K562 (cell line): ENCODE data around the gene SNX30. TPM values are rescaled to one million over a fixed set of nuclear protein-coding genes. Genes with fewer than 3 reads are reported as not detected.

ENCODE experiments used
- ATAC-seq: fragments of 200-7000 bp; cut with Tn5 transposase; 3 replicates; pipeline ENCODE4 v1.9.1; 2020; ENCODE audit warnings: moderate library complexity
- BruUV-seq: library from RNA; stranded (reverse); fragments of 400-500 nt; replicated peaks from 2 replicates; lab custom pipeline; 2021; lab: Mats Ljungman, UMichigan
- CTCF ChIA-PET: fragments of 300-600 bp; formaldehyde crosslinking; extraction: SDS; loops from one replicate; lab custom pipeline; 2021; ENCODE audit warnings: low intra/inter-chr PET ratio; lab: Yijun Ruan, JAX
- POLR2A ChIA-PET: fragments of 300-600, 350-650 bp; sonication (Branson Sonifier 250); formaldehyde crosslinking; extraction: SDS; loops from one replicate; lab custom pipeline; 2021; ENCODE audit warnings: antibody characterized with exemption, inconsistent platforms; lab: Yijun Ruan, JAX
- DNase-seq, 4 experiments: peaks; one replicate each; pipeline versions ENCODE4 v3.0.0 to v3.0.0-alpha.2; 2011 to 2018; ENCODE audit warnings: low spot score in 3 of 4, mixed read lengths in 3 of 4; ENCODE audit errors: extremely low read depth in 1 of 4
- FAIRE-seq: peaks from 2 replicates; lab custom pipeline; 2011; peaks lifted over from hg19 to GRCh38; lab: Jason Lieb, UNC
- H2AFZ ChIP-seq: 2 replicates; pipeline ENCODE4 v1.6.0; 2011; ENCODE audit warnings: low read depth, low read length, control low read depth, inconsistent platforms
- H3K27ac ChIP-seq: fragments of 200-600 bp; 3 replicates; pipeline ENCODE4 v1.8.0; 2011; ENCODE audit warnings: low read depth, mild to moderate bottlenecking, control low read depth, inconsistent platforms, low read length, moderate library complexity, mixed read lengths; ENCODE audit errors: extremely low read depth
- H3K27me3 ChIP-seq, 2 experiments: fragments of 300-600 bp in 1 of 2; 2 replicates in 1 of 2; 3 replicates in 1 of 2; pipeline versions ENCODE4 v1.6.0 to v1.8.0; 2011; ENCODE audit warnings: inconsistent platforms in 2 of 2, low read length in 2 of 2, mild to moderate bottlenecking in 1 of 2, mixed read lengths in 1 of 2, moderate library complexity in 1 of 2; ENCODE audit not compliant: control insufficient read depth in 2 of 2, insufficient read depth in 2 of 2
- H3K36me3 ChIP-seq: fragments of 300-600 bp; 3 replicates; pipeline ENCODE4 v1.8.0; 2011; ENCODE audit warnings: mild to moderate bottlenecking, low read length, inconsistent platforms; ENCODE audit not compliant: control insufficient read depth, insufficient read depth
- H3K4me1 ChIP-seq, 2 experiments: fragments of 200-600 bp in 1 of 2; replicated peaks in 1 of 2; 2 replicates in 1 of 2; 3 replicates in 1 of 2; pipeline versions ENCODE4 v1.5.1 to v1.8.0; 2011; ENCODE audit warnings: inconsistent platforms in 2 of 2, low read length in 2 of 2, mild to moderate bottlenecking in 1 of 2, mixed read lengths in 1 of 2, moderate library complexity in 1 of 2; ENCODE audit not compliant: control insufficient read depth in 2 of 2, insufficient read depth in 2 of 2
- H3K4me2 ChIP-seq: 2 replicates; pipeline ENCODE4 v1.6.1; 2011; ENCODE audit warnings: low read length, control low read depth, inconsistent platforms, mixed read lengths; ENCODE audit not compliant: insufficient read depth
- H3K4me3 ChIP-seq: fragments of 200-600 bp; sonication (generic), shearing (Covaris generic); 2 replicates; pipeline ENCODE4 v1.5.1; 2016; ENCODE audit warnings: control low read depth, inconsistent platforms
- H3K79me2 ChIP-seq: fragments of 200-600 bp; 3 replicates; pipeline ENCODE4 v1.8.0; 2011; ENCODE audit warnings: low read length, inconsistent platforms; ENCODE audit not compliant: control insufficient read depth, insufficient read depth
- H3K9ac ChIP-seq, 2 experiments: 2 replicates each; pipeline versions ENCODE4 v1.6.0 to v1.6.1; 2011; ENCODE audit warnings: low read depth in 2 of 2, low read length in 2 of 2, control low read depth in 1 of 2, inconsistent platforms in 1 of 2, mild to moderate bottlenecking in 1 of 2, mixed read lengths in 1 of 2; ENCODE audit not compliant: insufficient read depth in 1 of 2
- H3K9me1 ChIP-seq: one replicate; pipeline ENCODE4 v1.6.0; 2011; ENCODE audit warnings: inconsistent platforms, mild to moderate bottlenecking, low read length, moderate library complexity; ENCODE audit not compliant: control insufficient read depth, insufficient read depth
- H3K9me3 ChIP-seq: replicated peaks from 2 replicates; pipeline ENCODE4 v1.5.1; 2011; ENCODE audit warnings: low read depth, low read length, inconsistent platforms; ENCODE audit not compliant: control insufficient read depth, insufficient read depth
- H4K20me1 ChIP-seq: replicated peaks from 2 replicates; pipeline ENCODE4 v1.6.1; 2011; ENCODE audit warnings: low read length, inconsistent platforms, mixed read lengths; ENCODE audit not compliant: control insufficient read depth, insufficient read depth
- CEBPG ChIP-seq, 3 experiments: fragments of 200-800 bp in 1 of 3; sonication (Bioruptor generic) in 1 of 3; sonication (generic) in 1 of 3; formaldehyde crosslinking in 1 of 3; IDR thresholded peaks in 2 of 3; conservative IDR thresholded peaks in 1 of 3; 2 replicates each; pipeline versions ENCODE4 v1.6.1 to v1.8.0; 2016 to 2022; ENCODE audit warnings: missing compliant biosample characterization in 2 of 3, missing genetic modification characterization in 2 of 3, mild to moderate bottlenecking in 1 of 3, missing genetic modification reagents in 1 of 3
- ELF1 ChIP-seq: fragments of 200-800 bp; sonication (Bioruptor generic); IDR thresholded peaks from 2 replicates; pipeline ENCODE4 v1.6.1; 2016; ENCODE audit warnings: missing genetic modification characterization, missing compliant biosample characterization
- MYC ChIP-seq, 2 experiments: fragments of 250-450 bp in 1 of 2; sonication (Bioruptor Pico) in 1 of 2; IDR thresholded peaks; 2 replicates each; pipeline versions ENCODE4 v1.5.1 to v1.6.1; 2012 to 2021; ENCODE audit warnings: low read depth in 2 of 2, borderline replicate concordance in 1 of 2, improper control_type of control experiment in 1 of 2, low read length in 1 of 2, mild to moderate bottlenecking in 1 of 2, moderate library complexity in 1 of 2
- SIN3A ChIP-seq, 2 experiments: fragments of 150-350 bp in 1 of 2; IDR thresholded peaks; 2 replicates each; pipeline ENCODE4 v1.6.1; 2011 to 2016; ENCODE audit warnings: borderline replicate concordance in 2 of 2, low read depth in 2 of 2, low read length in 2 of 2, mild to moderate bottlenecking in 2 of 2, moderate library complexity in 2 of 2; ENCODE audit not compliant: control insufficient read depth in 1 of 2
- ZFP36 ChIP-seq: fragments of 150-350 bp; IDR thresholded peaks from 2 replicates; pipeline ENCODE4 v1.6.1; 2018; ENCODE audit warnings: low read length, low read depth; ENCODE audit not compliant: partially characterized antibody
- ZNF449 ChIP-seq: fragments of 250-450 bp; sonication (Bioruptor Pico); IDR thresholded peaks from 2 replicates; pipeline ENCODE4 v1.8.0; 2022; ENCODE audit warnings: moderate library complexity, mild to moderate bottlenecking, inconsistent platforms
- WGBS: fragments of 100-300 bp; shearing (Covaris generic); methylation state at CpG from one replicate; pipeline ENCODE4 v1.1.6; 2016; ENCODE audit warnings: low coverage, mixed read lengths; ENCODE audit not compliant: insufficient coverage; ENCODE audit errors: missing lambda C conversion rate; 5-methylcytosine and 5-hydroxymethylcytosine counted together
- in situ Hi-C: fragments of 300-500 bp; cut with MboI; formaldehyde crosslinking; loops from 4 replicates; pipeline ENCODE4 v1.15.0; 2018; ENCODE audit warnings: inconsistent platforms, mixed read lengths
- intact Hi-C: fragments of 100-400 bp; cut with micrococcal nuclease; formaldehyde crosslinking; loops from 2 replicates; pipeline ENCODE4 v1.14.2; 2022
- polyA plus RNA-seq, 8 experiments: library from polyadenylated mRNA; depleted of rRNA in 4 of 8; stranded (reverse) in 5 of 8; unstranded in 3 of 8; fragments of >200 nt; fragmentation: Nextera tagmentation in 2 of 8; fragmentation: Illumina TruSeq in 1 of 8; extraction: Ambion mirVana in 2 of 8; extraction: Trizol in 1 of 8; gene quantifications; 2 replicates each; pipeline versions ENCODE4 v1.2.1 to v1.2.3, GENCODE V29; 2011 to 2014; ENCODE audit warnings: inconsistent platforms in 1 of 8, missing spikeins in 1 of 8
- total RNA-seq, 7 experiments: library from RNA; depleted of rRNA in 6 of 7; stranded (reverse); fragments of >200 nt in 6 of 7; fragmentation: Illumina TruSeq in 2 of 7; extraction: Trizol in 2 of 7; gene quantifications; 2 replicates each; pipeline versions ENCODE4 v1.2.1 to v1.2.3, GENCODE V29; 2011 to 2021; ENCODE audit warnings: low replicate concordance in 1 of 7
- TF ChIP-seq, protein P1 (sequence below), 2 experiments: fragments of 450-650 bp in 1 of 2; sonication (generic) in 1 of 2; formaldehyde crosslinking in 1 of 2; IDR thresholded peaks in 1 of 2; conservative IDR thresholded peaks in 1 of 2; 2 replicates each; pipeline versions ENCODE4 v1.6.1 to v1.8.1; 2016 to 2023; ENCODE audit warnings: mild to moderate bottlenecking in 2 of 2, moderate library complexity in 2 of 2, inconsistent platforms in 1 of 2, missing genetic modification reagents in 1 of 2

SNX30 gene
- total and polyA plus RNA-seq, 9 of the 15 experiments (the other 6 are each of a cell fraction or from before 2014, with no cell fraction given) = 0.76 to 5.9 (median 3.3) TPM

GRCh38 chr9:112782218-112782617 is 31.7 kb downstream of the SNX30 start:
- Histone ChIP-seq H3K4me3 (no peak overlapping the region), H3K4me1 (no peaks in the 10 kb centered on the region), H4K20me1 (peaks cover 4% of the 10 kb centered on the region), H3K4me2 (no peak overlapping the region), H3K9ac (no peak overlapping the region), H3K79me2 (no peaks in the 10 kb centered on the region), H3K27me3 (peaks cover 2 to 11% of the 10 kb centered on the region in 2 experiments; a peak in 2 of 5 replicates), H3K27ac (no peak overlapping the region), H3K9me3 (no peaks in the 10 kb centered on the region), H3K9me1 (no peaks in the 10 kb centered on the region), H3K36me3 (no peaks in the 10 kb centered on the region), H2AFZ (no peak overlapping the region)
- BruUV-seq = no TSS peak
- DNase-seq = no peak
- POLR2A ChIA-PET = interaction anchor here (1.5 kb wide), 1 partner anchor 9 kb away, joined by 4 read pairs; no protein-coding TSS in a partner anchor
- intact Hi-C loops (no loop called here), in situ Hi-C loops (no loop called here)
- TF ChIP-seq ZFP36 (no peak), ZNF449 (CRISPR knock-in tag) (no peak), CEBPG (CRISPR knock-in tag; IDR thresholded peaks at IDR 0.05) (no peak), CEBPG (tag; conservative IDR thresholded peaks at IDR 0.05 in 1 of 2, IDR thresholded peaks at IDR 0.05 in 1 of 2) (no peak), MYC (IDR thresholded peaks at IDR 0.05; ENCODE audit: low read depth, low read length) (no peak), MYC (CRISPR knock-in tag; IDR thresholded peaks at IDR 0.05; ENCODE audit: borderline replicate concordance, low read depth) (no peak), ELF1 (no peak), SIN3A (IDR thresholded peaks at IDR 0.05; ENCODE audit: borderline replicate concordance in 2 of 2, control insufficient read depth in 1 of 2, low read depth in 2 of 2, low read length in 2 of 2) (no peak)
- TF ChIP-seq, protein P1, sequence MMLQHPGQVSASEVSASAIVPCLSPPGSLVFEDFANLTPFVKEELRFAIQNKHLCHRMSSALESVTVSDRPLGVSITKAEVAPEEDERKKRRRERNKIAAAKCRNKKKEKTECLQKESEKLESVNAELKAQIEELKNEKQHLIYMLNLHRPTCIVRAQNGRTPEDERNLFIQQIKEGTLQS (IDR thresholded peaks at IDR 0.05) = no peak
- TF ChIP-seq, protein P1 (CRISPR knock-in tag; conservative IDR thresholded peaks at IDR 0.05) = no peak
- CTCF ChIA-PET = no interaction called here
- WGBS = 19% methylated on average over 1 of the region's 1 CpG
- no peak for FAIRE-seq
- ATAC-seq = no peak
